ENCODE measurements around the gene RBM27.
A peak's percentile ranks its signal among the peaks of the same experiment; 100 is the strongest.
"Not testable (repeated sequence)": the region's sequence is repeated elsewhere in the genome, so short reads cannot be mapped to it uniquely, and the experiment has no call there.

Gene RBM27, protein sequence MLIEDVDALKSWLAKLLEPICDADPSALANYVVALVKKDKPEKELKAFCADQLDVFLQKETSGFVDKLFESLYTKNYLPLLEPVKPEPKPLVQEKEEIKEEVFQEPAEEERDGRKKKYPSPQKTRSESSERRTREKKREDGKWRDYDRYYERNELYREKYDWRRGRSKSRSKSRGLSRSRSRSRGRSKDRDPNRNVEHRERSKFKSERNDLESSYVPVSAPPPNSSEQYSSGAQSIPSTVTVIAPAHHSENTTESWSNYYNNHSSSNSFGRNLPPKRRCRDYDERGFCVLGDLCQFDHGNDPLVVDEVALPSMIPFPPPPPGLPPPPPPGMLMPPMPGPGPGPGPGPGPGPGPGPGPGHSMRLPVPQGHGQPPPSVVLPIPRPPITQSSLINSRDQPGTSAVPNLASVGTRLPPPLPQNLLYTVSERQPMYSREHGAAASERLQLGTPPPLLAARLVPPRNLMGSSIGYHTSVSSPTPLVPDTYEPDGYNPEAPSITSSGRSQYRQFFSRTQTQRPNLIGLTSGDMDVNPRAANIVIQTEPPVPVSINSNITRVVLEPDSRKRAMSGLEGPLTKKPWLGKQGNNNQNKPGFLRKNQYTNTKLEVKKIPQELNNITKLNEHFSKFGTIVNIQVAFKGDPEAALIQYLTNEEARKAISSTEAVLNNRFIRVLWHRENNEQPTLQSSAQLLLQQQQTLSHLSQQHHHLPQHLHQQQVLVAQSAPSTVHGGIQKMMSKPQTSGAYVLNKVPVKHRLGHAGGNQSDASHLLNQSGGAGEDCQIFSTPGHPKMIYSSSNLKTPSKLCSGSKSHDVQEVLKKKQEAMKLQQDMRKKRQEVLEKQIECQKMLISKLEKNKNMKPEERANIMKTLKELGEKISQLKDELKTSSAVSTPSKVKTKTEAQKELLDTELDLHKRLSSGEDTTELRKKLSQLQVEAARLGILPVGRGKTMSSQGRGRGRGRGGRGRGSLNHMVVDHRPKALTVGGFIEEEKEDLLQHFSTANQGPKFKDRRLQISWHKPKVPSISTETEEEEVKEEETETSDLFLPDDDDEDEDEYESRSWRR

GRCh38 chr5:146203011-146203871 lies at the start of gene RBM27:
TSS of gene RBM27 (plus strand) at chr5:146203605. CDS start at chr5:146203766, 161 bp downstream.
- Histone ChIP-seq H3K27me3 (ENCODE audit: control insufficient read depth, insufficient read depth, low read length) (no peaks in the 10 kb centered on the region), H3K36me3 (ENCODE audit: control insufficient read depth, insufficient read depth, low read length) (no peaks in the 10 kb centered on the region), H3K9ac (ENCODE audit: low read depth, low read length) (peak within 1 kb of the TSS; percentile 90), H3K4me3 (ENCODE audit: low read depth, low read length) (peak within 1 kb of the TSS; percentile 93), H3K9me3 (ENCODE audit: control insufficient read depth, insufficient read depth, low read length) (no peaks in the 10 kb centered on the region), H3K4me1 (ENCODE audit: control insufficient read depth, insufficient read depth, low read length) (peaks cover 7% of the 10 kb centered on the region)

DNA sequence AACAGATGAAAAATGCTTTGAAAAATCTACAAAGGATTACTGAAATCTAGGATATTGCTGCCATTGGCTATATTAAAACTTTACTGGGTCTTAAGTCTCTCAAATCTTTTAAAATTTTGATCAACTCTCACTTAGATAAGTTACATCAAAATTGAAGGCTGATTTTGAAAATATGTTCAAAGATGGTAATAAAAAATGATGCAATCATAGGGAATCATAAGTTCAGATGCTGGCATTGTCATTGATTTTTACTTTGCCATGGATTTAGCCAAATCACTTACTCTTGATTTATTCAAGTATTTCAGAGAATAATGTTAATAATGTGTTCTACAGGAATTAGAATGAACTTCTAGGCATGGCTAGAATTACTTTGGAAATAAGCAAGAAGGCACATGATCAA lies 45.1 kb upstream of the RBM27 start:
- Histone ChIP-seq H3K36me3 (ENCODE audit: control insufficient read depth, insufficient read depth, low read length) (peaks cover 19% of the 10 kb centered on the region), H3K27me3 (ENCODE audit: control insufficient read depth, insufficient read depth, low read length) (no peaks in the 10 kb centered on the region), H3K4me1 (ENCODE audit: control insufficient read depth, insufficient read depth, low read length) (no peaks in the 10 kb centered on the region), H3K4me3 (ENCODE audit: low read depth, low read length) (no peak overlapping the region), H3K9me3 (ENCODE audit: control insufficient read depth, insufficient read depth, low read length) (no peaks in the 10 kb centered on the region), H3K9ac (ENCODE audit: low read depth, low read length) (no peak overlapping the region)

- H3K9ac ChIP-seq (ENCODE audit: low read depth, low read length): no peak overlapping the region
- no peaks in the 10 kb centered on the region for H3K27me3 ChIP-seq (ENCODE audit: control insufficient read depth, insufficient read depth, low read length)
- H3K36me3 ChIP-seq (ENCODE audit: control insufficient read depth, insufficient read depth, low read length): peaks cover 22% of the 10 kb centered on the region
- H3K9me3 ChIP-seq (ENCODE audit: control insufficient read depth, insufficient read depth, low read length): no peaks in the 10 kb centered on the region
- H3K4me3 ChIP-seq (ENCODE audit: low read depth, low read length): no peak overlapping the region
- H3K4me1 ChIP-seq (ENCODE audit: control insufficient read depth, insufficient read depth, low read length): no peaks in the 10 kb centered on the region
Observed at GRCh38 chr5:146164382-146164781, 39.0 kb upstream of the RBM27 start.

GRCh38 chr5:146165460-146165859 lies 37.9 kb upstream of the RBM27 start:
- no peaks in the 10 kb centered on the region for H3K9me3 ChIP-seq (ENCODE audit: control insufficient read depth, insufficient read depth, low read length)
- H3K36me3 ChIP-seq (ENCODE audit: control insufficient read depth, insufficient read depth, low read length): peaks cover 28% of the 10 kb centered on the region
- H3K27me3 ChIP-seq (ENCODE audit: control insufficient read depth, insufficient read depth, low read length): no peaks in the 10 kb centered on the region
- H3K9ac ChIP-seq (ENCODE audit: low read depth, low read length): no peak overlapping the region
- no peaks in the 10 kb centered on the region for H3K4me1 ChIP-seq (ENCODE audit: control insufficient read depth, insufficient read depth, low read length)
- no peak overlapping the region for H3K4me3 ChIP-seq (ENCODE audit: low read depth, low read length)

DNA sequence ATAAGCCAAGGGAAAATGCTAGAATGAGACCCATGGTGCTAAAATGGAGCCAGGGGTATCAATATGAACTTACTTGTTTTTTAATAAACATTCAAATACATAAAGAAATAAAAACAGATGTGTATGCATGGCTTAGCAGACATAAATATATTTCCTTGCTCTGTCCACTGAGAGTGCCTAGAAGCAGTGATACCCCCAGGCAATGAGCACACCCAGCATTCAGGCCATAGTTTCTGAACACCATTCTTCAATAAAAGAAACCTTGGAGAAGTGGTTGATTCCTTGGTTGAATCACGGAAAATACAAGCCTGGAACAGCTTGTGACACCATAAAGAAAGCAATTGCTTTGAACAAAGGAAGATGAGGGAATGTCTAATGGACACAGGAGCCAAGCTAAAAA lies 37.5 kb upstream of the RBM27 start:
- H3K4me1 ChIP-seq (ENCODE audit: control insufficient read depth, insufficient read depth, low read length): no peaks in the 10 kb centered on the region
- no peak overlapping the region for H3K9ac ChIP-seq (ENCODE audit: low read depth, low read length)
- H3K9me3 ChIP-seq (ENCODE audit: control insufficient read depth, insufficient read depth, low read length): no peaks in the 10 kb centered on the region
- H3K4me3 ChIP-seq (ENCODE audit: low read depth, low read length): no peak overlapping the region
- H3K36me3 ChIP-seq (ENCODE audit: control insufficient read depth, insufficient read depth, low read length): peaks cover 27% of the 10 kb centered on the region
- H3K27me3 ChIP-seq (ENCODE audit: control insufficient read depth, insufficient read depth, low read length): no peaks in the 10 kb centered on the region

- H3K9me3 ChIP-seq (ENCODE audit: control insufficient read depth, insufficient read depth, low read length): no peaks in the 10 kb centered on the region
- no peak overlapping the region for H3K4me3 ChIP-seq (ENCODE audit: low read depth, low read length)
- no peaks in the 10 kb centered on the region for H3K4me1 ChIP-seq (ENCODE audit: control insufficient read depth, insufficient read depth, low read length)
- H3K9ac ChIP-seq (ENCODE audit: low read depth, low read length): no peak overlapping the region
- H3K36me3 ChIP-seq (ENCODE audit: control insufficient read depth, insufficient read depth, low read length): peaks cover 18% of the 10 kb centered on the region
- H3K27me3 ChIP-seq (ENCODE audit: control insufficient read depth, insufficient read depth, low read length): no peaks in the 10 kb centered on the region
Observed at GRCh38 chr5:146169076-146169475, 34.3 kb upstream of the RBM27 start.

DNA sequence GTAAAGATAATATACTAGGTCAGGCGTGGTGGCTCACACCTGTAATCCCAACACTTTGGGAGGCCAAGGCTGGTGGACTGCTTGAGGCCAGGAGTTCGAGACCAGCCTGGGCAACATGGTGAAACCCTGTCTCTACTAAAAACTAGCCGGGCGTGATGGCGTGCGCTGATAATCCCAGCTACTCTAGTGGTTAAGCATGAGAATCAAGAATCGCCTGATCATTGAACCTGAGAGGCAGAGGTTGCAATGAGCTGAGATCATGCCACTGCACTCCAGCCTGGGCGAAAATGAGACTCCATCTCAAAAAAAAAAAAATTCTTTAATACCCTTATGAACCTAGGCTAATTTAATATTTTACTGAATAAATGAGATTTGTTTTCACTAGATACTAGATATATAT lies 30.4 kb upstream of the RBM27 start:
- H3K27me3 ChIP-seq (ENCODE audit: control insufficient read depth, insufficient read depth, low read length); H3K9me3 ChIP-seq (ENCODE audit: control insufficient read depth, insufficient read depth, low read length); H3K4me1 ChIP-seq (ENCODE audit: control insufficient read depth, insufficient read depth, low read length); H3K4me3 ChIP-seq (ENCODE audit: low read depth, low read length); H3K9ac ChIP-seq (ENCODE audit: low read depth, low read length): not testable (repeated sequence)
- H3K36me3 ChIP-seq (ENCODE audit: control insufficient read depth, insufficient read depth, low read length): peaks cover 11% of the 10 kb centered on the region

DNA sequence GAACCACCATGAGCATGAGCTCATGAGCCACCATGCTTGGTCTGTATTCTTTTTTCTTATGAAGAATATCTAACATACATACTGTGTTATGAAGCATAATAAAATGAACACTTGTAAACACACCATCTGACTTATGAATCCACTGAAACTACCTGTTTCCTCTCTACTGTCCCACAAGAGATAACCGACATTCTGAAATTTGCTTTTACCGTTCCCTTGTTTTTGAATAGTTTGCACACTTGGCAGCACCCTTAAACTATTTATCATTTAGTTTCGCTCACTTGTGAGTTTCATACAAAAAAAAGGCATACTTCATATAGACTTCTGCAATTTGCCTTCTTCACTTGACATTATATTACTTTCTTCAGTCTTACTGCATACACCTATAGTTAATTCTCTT lies 29.8 kb upstream of the RBM27 start:
- Histone ChIP-seq H3K36me3 (ENCODE audit: control insufficient read depth, insufficient read depth, low read length) (peaks cover 11% of the 10 kb centered on the region), H3K9me3 (ENCODE audit: control insufficient read depth, insufficient read depth, low read length) (no peaks in the 10 kb centered on the region), H3K9ac (ENCODE audit: low read depth, low read length) (no peak overlapping the region), H3K27me3 (ENCODE audit: control insufficient read depth, insufficient read depth, low read length) (no peaks in the 10 kb centered on the region), H3K4me1 (ENCODE audit: control insufficient read depth, insufficient read depth, low read length) (no peaks in the 10 kb centered on the region), H3K4me3 (ENCODE audit: low read depth, low read length) (no peak overlapping the region)

GRCh38 chr5:146176805-146177204 lies 26.6 kb upstream of the RBM27 start:
- Histone ChIP-seq H3K4me1 (ENCODE audit: control insufficient read depth, insufficient read depth, low read length) (peaks cover 3% of the 10 kb centered on the region), H3K27me3 (ENCODE audit: control insufficient read depth, insufficient read depth, low read length) (no peaks in the 10 kb centered on the region), H3K9me3 (ENCODE audit: control insufficient read depth, insufficient read depth, low read length) (no peaks in the 10 kb centered on the region), H3K36me3 (ENCODE audit: control insufficient read depth, insufficient read depth, low read length) (no peaks in the 10 kb centered on the region), H3K9ac (ENCODE audit: low read depth, low read length) (no peak overlapping the region), H3K4me3 (ENCODE audit: low read depth, low read length) (no peak overlapping the region)

GRCh38 chr5:146179696-146180095 lies 23.7 kb upstream of the RBM27 start:
- no peaks in the 10 kb centered on the region for H3K36me3 ChIP-seq (ENCODE audit: control insufficient read depth, insufficient read depth, low read length)
- no peaks in the 10 kb centered on the region for H3K9me3 ChIP-seq (ENCODE audit: control insufficient read depth, insufficient read depth, low read length)
- no peak overlapping the region for H3K4me3 ChIP-seq (ENCODE audit: low read depth, low read length)
- H3K4me1 ChIP-seq (ENCODE audit: control insufficient read depth, insufficient read depth, low read length): peaks cover 3% of the 10 kb centered on the region
- no peak overlapping the region for H3K9ac ChIP-seq (ENCODE audit: low read depth, low read length)
- H3K27me3 ChIP-seq (ENCODE audit: control insufficient read depth, insufficient read depth, low read length): no peaks in the 10 kb centered on the region

- not testable (repeated sequence) for H3K9ac ChIP-seq (ENCODE audit: low read depth, low read length); H3K36me3 ChIP-seq (ENCODE audit: control insufficient read depth, insufficient read depth, low read length); H3K4me1 ChIP-seq (ENCODE audit: control insufficient read depth, insufficient read depth, low read length); H3K27me3 ChIP-seq (ENCODE audit: control insufficient read depth, insufficient read depth, low read length); H3K9me3 ChIP-seq (ENCODE audit: control insufficient read depth, insufficient read depth, low read length)
- peak overlapping the region; percentile 82 for H3K4me3 ChIP-seq (ENCODE audit: low read depth, low read length)
Observed at GRCh38 chr5:146183403-146183802, 20.0 kb upstream of the RBM27 start.

Data from iPS-15b (cell line).